IMR-90 (cell line): ENCODE measurements around the gene THEM5. TPM values are rescaled to one million over a fixed set of nuclear protein-coding genes. Genes with fewer than 3 reads are reported as not detected.

Experiments used
- ATAC-seq: fragments of 200-7000 bp; cut with Tn5 transposase; 2 replicates; pipeline ENCODE4 v1.9.1; 2020; ENCODE audit warnings: low read depth, mild to moderate bottlenecking, moderate library complexity
- BruUV-seq: library from RNA; stranded (reverse); fragments of 400-500 nt; replicated peaks from 2 replicates; lab custom pipeline; 2021; lab: Mats Ljungman, UMichigan
- CTCF ChIA-PET: fragments of 300-600 bp; formaldehyde crosslinking; extraction: SDS; loops from one replicate; lab custom pipeline; 2021; ENCODE audit warnings: antibody characterized with exemption; lab: Yijun Ruan, JAX
- POLR2A ChIA-PET: fragments of 300-600 bp; sonication (Branson Sonifier 250); formaldehyde crosslinking; loops from one replicate; lab custom pipeline; 2022; ENCODE audit warnings: antibody characterized with exemption; ENCODE audit not compliant: unreplicated experiment; lab: Charles Lee
- DNase-seq: peaks from one replicate; pipeline ENCODE4 v3.0.0; 2013
- H2AFZ ChIP-seq: replicated peaks from 2 replicates; pipeline ENCODE3; 2013; ENCODE audit warnings: low read length, mild to moderate bottlenecking; ENCODE audit not compliant: poor library complexity
- H2AK5ac ChIP-seq: 2 replicates; pipeline ENCODE4 v1.6.1; 2013; ENCODE audit warnings: low read depth, low read length, inconsistent platforms
- H2AK9ac ChIP-seq: replicated peaks from 2 replicates; pipeline ENCODE3; 2013; ENCODE audit warnings: mild to moderate bottlenecking, low read depth, low read length, moderate library complexity; ENCODE audit not compliant: poor library complexity
- H2BK120ac ChIP-seq: 2 replicates; pipeline ENCODE4 v1.6.1; 2013; ENCODE audit warnings: low read depth, low read length, inconsistent platforms
- H2BK15ac ChIP-seq: 3 replicates; pipeline ENCODE4 v1.6.1; 2013; ENCODE audit warnings: low read depth, low read length, inconsistent platforms
- H2BK20ac ChIP-seq: 2 replicates; pipeline ENCODE4 v1.6.1; 2013; ENCODE audit warnings: low read depth, mild to moderate bottlenecking, inconsistent platforms, low read length, moderate library complexity
- H2BK5ac ChIP-seq: 2 replicates; pipeline ENCODE4 v1.6.1; 2013; ENCODE audit warnings: mild to moderate bottlenecking, low read depth, low read length, inconsistent platforms; ENCODE audit not compliant: poor library complexity, severe bottlenecking
- H3K14ac ChIP-seq: replicated peaks from 2 replicates; pipeline ENCODE4 v1.6.1; 2013; ENCODE audit warnings: low read depth, low read length, inconsistent platforms
- H3K18ac ChIP-seq: 2 replicates; pipeline ENCODE4 v1.6.1; 2013; ENCODE audit warnings: low read depth, low read length, control low read depth
- H3K23ac ChIP-seq: 2 replicates; pipeline ENCODE4 v1.6.1; 2013; ENCODE audit warnings: low read depth, low read length, inconsistent platforms
- H3K27ac ChIP-seq: 2 replicates; pipeline ENCODE4 v1.5.1; 2013; ENCODE audit warnings: mild to moderate bottlenecking, control low read depth, low read length; ENCODE audit not compliant: insufficient read depth
- H3K27me3 ChIP-seq: 2 replicates; pipeline ENCODE4 v1.6.1; 2013; ENCODE audit warnings: low read length; ENCODE audit not compliant: control insufficient read depth, insufficient read depth
- H3K36me3 ChIP-seq: 2 replicates; pipeline ENCODE4 v1.6.1; 2013; ENCODE audit warnings: low read length, mixed read lengths; ENCODE audit not compliant: control insufficient read depth, insufficient read depth
- H3K4ac ChIP-seq: 2 replicates; pipeline ENCODE4 v1.6.1; 2013; ENCODE audit warnings: low read depth, low read length, inconsistent platforms
- H3K4me1 ChIP-seq: 2 replicates; pipeline ENCODE4 v1.6.1; 2013; ENCODE audit warnings: low read length, mixed read lengths; ENCODE audit not compliant: control insufficient read depth, insufficient read depth
- H3K4me2 ChIP-seq: 2 replicates; pipeline ENCODE4 v1.6.1; 2013; ENCODE audit warnings: low read depth, mild to moderate bottlenecking, control low read depth, low read length, moderate library complexity
- H3K4me3 ChIP-seq: 2 replicates; pipeline ENCODE4 v1.5.1; 2013; ENCODE audit warnings: low read depth, mild to moderate bottlenecking, control low read depth, low read length, moderate library complexity; ENCODE audit not compliant: insufficient read depth
- H3K56ac ChIP-seq: 2 replicates; pipeline ENCODE4 v1.6.1; 2013; ENCODE audit warnings: low read length, inconsistent platforms; ENCODE audit not compliant: insufficient read depth; ENCODE audit errors: extremely low read depth
- H3K79me1 ChIP-seq, 2 experiments: 2 replicates each; pipeline ENCODE4 v1.6.1; 2013; ENCODE audit warnings: low read length in 2 of 2, inconsistent platforms in 1 of 2, low read depth in 1 of 2
- H3K9ac ChIP-seq: 2 replicates; pipeline ENCODE4 v1.6.1; 2013; ENCODE audit warnings: low read depth, low read length, control low read depth
- H3K9me1 ChIP-seq: 2 replicates; pipeline ENCODE4 v1.6.1; 2013; ENCODE audit warnings: low read length, inconsistent platforms; ENCODE audit not compliant: insufficient read depth
- H3K9me3 ChIP-seq: 2 replicates; pipeline ENCODE4 v1.6.1; 2013; ENCODE audit warnings: low read length; ENCODE audit not compliant: control insufficient read depth, insufficient read depth
- H4K20me1 ChIP-seq: 2 replicates; pipeline ENCODE4 v1.6.1; 2013; ENCODE audit warnings: low read length, inconsistent platforms; ENCODE audit not compliant: insufficient read depth
- H4K5ac ChIP-seq: 2 replicates; pipeline ENCODE4 v1.6.1; 2013; ENCODE audit warnings: mild to moderate bottlenecking, low read depth, low read length, control low read depth
- H4K8ac ChIP-seq, 2 experiments: 2 replicates each; pipeline ENCODE4 v1.6.1; 2013; ENCODE audit warnings: low read depth in 2 of 2, low read length in 2 of 2, control low read depth in 1 of 2, inconsistent platforms in 1 of 2
- H4K91ac ChIP-seq: 2 replicates; pipeline ENCODE4 v1.6.1; 2013; ENCODE audit warnings: low read depth, low read length, inconsistent platforms; ENCODE audit not compliant: insufficient read depth
- CEBPB ChIP-seq: IDR thresholded peaks from 2 replicates; pipeline ENCODE4 v1.6.1; 2012; ENCODE audit warnings: low read depth, low read length, improper control_type of control experiment
- CHD1 ChIP-seq: IDR thresholded peaks from 2 replicates; pipeline ENCODE4 v1.6.1; 2012; ENCODE audit warnings: low read depth, low read length, improper control_type of control experiment
- MAFK ChIP-seq: IDR thresholded peaks from 2 replicates; pipeline ENCODE4 v1.6.1; 2012; ENCODE audit warnings: low read depth, low read length, improper control_type of control experiment
- NFE2L2 ChIP-seq: fragments of 150-350 bp; IDR thresholded peaks from 2 replicates; pipeline ENCODE4 v1.6.1; 2016; ENCODE audit warnings: low read depth, mild to moderate bottlenecking, low read length
- POLR2A ChIP-seq: IDR thresholded peaks from 2 replicates; pipeline ENCODE4 v1.6.1; 2012; ENCODE audit warnings: mild to moderate bottlenecking, low read depth, low read length
- RAD21 ChIP-seq: IDR thresholded peaks from 2 replicates; pipeline ENCODE4 v1.6.1; 2012; ENCODE audit warnings: low read length, improper control_type of control experiment
- RCOR1 ChIP-seq: IDR thresholded peaks from 2 replicates; pipeline ENCODE4 v1.6.1; 2012; ENCODE audit warnings: mild to moderate bottlenecking, low read length, improper control_type of control experiment; ENCODE audit not compliant: insufficient replicate concordance
- SMC3 ChIP-seq: fragments of 150-350 bp; IDR thresholded peaks from 2 replicates; pipeline ENCODE4 v1.6.1; 2016; ENCODE audit warnings: low read depth, mild to moderate bottlenecking, antibody characterized with exemption, low read length, moderate library complexity
- WGBS, 2 experiments: methylation state at CpG; one replicate each; pipeline versions ENCODE4 v1.1.5 to v1.1.7; 2013; ENCODE audit warnings: missing lambda C conversion rate in 2 of 2; ENCODE audit not compliant: insufficient read length in 1 of 2; ENCODE audit errors: extremely low coverage in 2 of 2; 5-methylcytosine and 5-hydroxymethylcytosine counted together
- dilution Hi-C: fragments of 300-500 bp; cut with HindIII; formaldehyde crosslinking; loops from one replicate; pipeline ENCODE4 v1.14.3; 2018; ENCODE audit warnings: low sequenced_read_pairs; ENCODE audit not compliant: unreplicated experiment
- in situ Hi-C: fragments of 300-500 bp; cut with MboI; formaldehyde crosslinking; loops from 3 replicates; pipeline ENCODE4 v1.14.3; 2019; ENCODE audit warnings: low sequenced_read_pairs, inconsistent platforms, mixed read lengths
- intact Hi-C: fragments of 100-400 bp; cut with micrococcal nuclease; formaldehyde crosslinking; loops from 2 replicates; pipeline ENCODE4 v1.10.0; 2022
- polyA plus RNA-seq, 3 experiments: library from polyadenylated mRNA; depleted of rRNA; stranded (reverse); fragments of >200 nt; gene quantifications; 2 replicates each; pipeline ENCODE4 v1.2.3, GENCODE V29; 2012; ENCODE audit warnings: low replicate concordance in 1 of 3
- total RNA-seq: library from RNA; depleted of rRNA; stranded (reverse); fragments of >200 nt; gene quantifications from 2 replicates; pipeline ENCODE4 v1.2.3, GENCODE V29; 2012

The THEM5 gene
- total and polyA plus RNA-seq, 2 of the 4 experiments (the other 2 are of a cell fraction), result not detected

GRCh38 chr1:151843398-151843797 is 10.1 kb downstream of the THEM5 start:
- CTCF ChIA-PET, result interaction anchor here (0.5 kb wide), 1 partner anchor 84 kb away, joined by 4 read pairs; no protein-coding TSS in a partner anchor
- DNase-seq (no peak), ATAC-seq (no peak)
- no peak overlapping the region for H3K18ac ChIP-seq
- H2AK5ac ChIP-seq, result no peak overlapping the region
- no peak overlapping the region for H3K56ac ChIP-seq
- no TSS peak for BruUV-seq
- no peak overlapping the region for H3K4ac ChIP-seq
- no peaks in the 10 kb centered on the region for H4K20me1 ChIP-seq
- no peak overlapping the region for H3K14ac ChIP-seq
- H2BK15ac ChIP-seq, result no peak overlapping the region
- no peaks in the 10 kb centered on the region for H3K36me3 ChIP-seq
- dilution Hi-C loops (no loop called here), in situ Hi-C loops (no loop called here), intact Hi-C loops (no loop called here)
- H4K8ac ChIP-seq, result no peak overlapping the region
- H3K4me2 ChIP-seq, result no peak overlapping the region
- no peaks in the 10 kb centered on the region for H3K9me1 ChIP-seq
- H3K79me1 ChIP-seq, result no peaks in the 10 kb centered on the region
- no peak overlapping the region for H3K27ac ChIP-seq
- no peak overlapping the region for H2AK9ac ChIP-seq
- H3K23ac ChIP-seq, result no peak overlapping the region
- POLR2A ChIA-PET, result no interaction called here
- TF ChIP-seq RAD21 (no peak), MAFK (no peak), SMC3 (no peak), CEBPB (no peak), RCOR1 (no peak), POLR2A (no peak), NFE2L2 (no peak), CHD1 (no peak)
- H2BK120ac ChIP-seq, result no peak overlapping the region
- H4K5ac ChIP-seq, result no peak overlapping the region
- peaks cover 1% of the 10 kb centered on the region; the same call in 1 of the 2 replicates for H3K4me1 ChIP-seq
- no peak overlapping the region for H2BK5ac ChIP-seq
- H2BK20ac ChIP-seq, result no peak overlapping the region
- H3K9me3 ChIP-seq, result no peaks in the 10 kb centered on the region
- H4K91ac ChIP-seq, result no peak overlapping the region
- H3K9ac ChIP-seq, result no peak overlapping the region
- no peak overlapping the region for H2AFZ ChIP-seq
- no peak overlapping the region for H3K4me3 ChIP-seq
- peaks cover 32% of the 10 kb centered on the region for H3K27me3 ChIP-seq
- no CpG with 5 or more reads among the region's 2 CpGs for WGBS, 2 experiments
